HepG2 (cell line): Measurements from ENCODE around the gene DNAJA3. TPM values are rescaled to one million over a fixed set of nuclear protein-coding genes. Genes with fewer than 3 reads are reported as not detected.
A peak's percentile ranks its signal among the peaks of the same experiment; 100 is the strongest.

Experiments used
- AGO2 ChIP-seq: fragments of 200-400 bp; formaldehyde crosslinking; optimal IDR thresholded peaks from 2 replicates; pipeline ENCODE3; 2017; ENCODE audit warnings: mild to moderate bottlenecking, low read depth, low read length, moderate library complexity
- ATRX ChIP-seq: sonication (generic); formaldehyde crosslinking; IDR thresholded peaks from 2 replicates; pipeline ENCODE4 v1.4.0; 2020; ENCODE audit warnings: missing genetic modification reagents, borderline replicate concordance
- BORCS8-MEF2B ChIP-seq: sonication (generic); formaldehyde crosslinking; IDR thresholded peaks from 2 replicates; pipeline ENCODE4 v1.8.0; 2022; ENCODE audit warnings: mild to moderate bottlenecking, missing genetic modification reagents
- BRCA1 ChIP-seq: sonication (generic); formaldehyde crosslinking; IDR thresholded peaks from 2 replicates; pipeline ENCODE4 v1.4.0; 2020; ENCODE audit warnings: missing genetic modification reagents
- DMTF1 ChIP-seq: sonication (generic); formaldehyde crosslinking; IDR thresholded peaks from 2 replicates; pipeline ENCODE4 v1.4.0; 2020; ENCODE audit warnings: mild to moderate bottlenecking, missing genetic modification reagents
- DPF2 ChIP-seq: sonication (generic); formaldehyde crosslinking; IDR thresholded peaks from 2 replicates; pipeline ENCODE4 v1.4.0; 2020; ENCODE audit warnings: mild to moderate bottlenecking, low read depth, missing genetic modification reagents, borderline replicate concordance
- ELF4 ChIP-seq: sonication (generic); formaldehyde crosslinking; IDR thresholded peaks from 2 replicates; pipeline ENCODE4 v1.5.0; 2020; ENCODE audit warnings: missing genetic modification reagents, mild to moderate bottlenecking, moderate library complexity, borderline replicate concordance
- HES4 ChIP-seq: sonication (generic); formaldehyde crosslinking; IDR thresholded peaks from 2 replicates; pipeline ENCODE4 v1.9.0; 2021; ENCODE audit warnings: mild to moderate bottlenecking, missing genetic modification reagents, borderline replicate concordance
- HNRNPK ChIP-seq: fragments of 200-400 bp; formaldehyde crosslinking; IDR thresholded peaks from 2 replicates; pipeline ENCODE4 v1.6.1; 2018; ENCODE audit warnings: low read length, low read depth, moderate library complexity, mild to moderate bottlenecking; ENCODE audit not compliant: poor library complexity, severe bottlenecking
- KAT7 ChIP-seq: IDR thresholded peaks from 2 replicates; pipeline ENCODE4 v1.6.1; 2018; ENCODE audit warnings: borderline replicate concordance, missing compliant biosample characterization
- KDM3A ChIP-seq: IDR thresholded peaks from 2 replicates; pipeline ENCODE4 v1.6.1; 2018; ENCODE audit warnings: low read depth, missing compliant biosample characterization
- KDM4B ChIP-seq: sonication (generic); formaldehyde crosslinking; IDR thresholded peaks from 2 replicates; pipeline ENCODE4 v1.4.0; 2020; ENCODE audit warnings: missing genetic modification reagents
- MIXL1 ChIP-seq: IDR thresholded peaks from 2 replicates; pipeline ENCODE4 v1.6.1; 2016
- POLR2G ChIP-seq: fragments of 200-400 bp; formaldehyde crosslinking; IDR thresholded peaks from 2 replicates; pipeline ENCODE4 v1.6.1; 2018; ENCODE audit warnings: mild to moderate bottlenecking, low read depth, low read length, moderate library complexity
- RBM22 ChIP-seq: fragments of 200-400 bp; formaldehyde crosslinking; optimal IDR thresholded peaks from 2 replicates; pipeline ENCODE3; 2017; ENCODE audit warnings: mild to moderate bottlenecking, low read length, moderate library complexity
- SAP130 ChIP-seq: IDR thresholded peaks from 2 replicates; pipeline ENCODE4 v1.6.1; 2016; ENCODE audit warnings: low read depth
- SIX1 ChIP-seq: sonication (generic); formaldehyde crosslinking; IDR thresholded peaks from 2 replicates; pipeline ENCODE4 v1.4.0; 2020; ENCODE audit warnings: missing genetic modification reagents, borderline replicate concordance
- TCF7 ChIP-seq: sonication (generic); IDR thresholded peaks from 2 replicates; pipeline ENCODE4 v1.6.1; 2016; ENCODE audit warnings: antibody characterized with exemption, low read depth
- ZFP82 ChIP-seq: sonication (generic); formaldehyde crosslinking; IDR thresholded peaks from 2 replicates; pipeline ENCODE4 v1.5.1; 2020; ENCODE audit warnings: mild to moderate bottlenecking, missing genetic modification reagents, borderline replicate concordance
- ZNF331 ChIP-seq: sonication (generic); formaldehyde crosslinking; IDR thresholded peaks from 2 replicates; pipeline ENCODE4 v1.4.0; 2020; ENCODE audit warnings: missing genetic modification reagents
- ZNF333 ChIP-seq: sonication (generic); formaldehyde crosslinking; IDR thresholded peaks from 2 replicates; pipeline ENCODE4 v1.4.0; 2020; ENCODE audit warnings: mild to moderate bottlenecking, missing genetic modification reagents, borderline replicate concordance
- ZNF430 ChIP-seq: sonication (generic); formaldehyde crosslinking; IDR thresholded peaks from 2 replicates; pipeline ENCODE4 v1.9.0; 2021; ENCODE audit warnings: mild to moderate bottlenecking, missing genetic modification reagents
- ZNF713 ChIP-seq: sonication (generic); formaldehyde crosslinking; IDR thresholded peaks from 2 replicates; pipeline ENCODE4 v1.4.0; 2020; ENCODE audit warnings: mild to moderate bottlenecking, missing genetic modification reagents
- polyA plus RNA-seq, 8 experiments: library from polyadenylated mRNA; depleted of rRNA in 3 of 8; stranded (reverse) in 7 of 8; unstranded in 1 of 8; fragments of >200 nt; fragmentation: Illumina TruSeq in 4 of 8; extraction: Trizol in 4 of 8; gene quantifications; 2 replicates each; pipeline versions ENCODE4 v1.2.1 to v1.2.3, GENCODE V29; 2011 to 2016; ENCODE audit warnings: low read depth in 4 of 8, missing spikeins in 1 of 8, mixed read lengths in 1 of 8; ENCODE audit not compliant: insufficient read depth in 1 of 8
- total RNA-seq, 5 experiments: library from RNA; depleted of rRNA; stranded (reverse); fragments of >200 nt; fragmentation: Illumina TruSeq; extraction: Trizol; gene quantifications; 2 replicates each; pipeline ENCODE4 v1.2.3, GENCODE V29; 2016; ENCODE audit warnings: low read depth in 1 of 5
- TF ChIP-seq, protein P1 (sequence below): sonication (generic); formaldehyde crosslinking; IDR thresholded peaks from 2 replicates; pipeline ENCODE4 v1.9.0; 2022; ENCODE audit warnings: low read depth, missing genetic modification reagents
- TF ChIP-seq, protein P2 (sequence below): sonication (generic); formaldehyde crosslinking; IDR thresholded peaks from 2 replicates; pipeline ENCODE4 v1.5.0; 2020; ENCODE audit warnings: mild to moderate bottlenecking, missing genetic modification reagents, moderate library complexity
- TF ChIP-seq, protein P3 (sequence below): sonication (generic); formaldehyde crosslinking; IDR thresholded peaks from 2 replicates; pipeline ENCODE4 v1.5.0; 2020; ENCODE audit warnings: missing genetic modification reagents

DNAJA3 gene
- total and polyA plus RNA-seq, 2 of the 13 experiments (the other 11 are each of a cell fraction or from before 2014, with no cell fraction given) = 77.0 to 83.3 TPM

DNA sequence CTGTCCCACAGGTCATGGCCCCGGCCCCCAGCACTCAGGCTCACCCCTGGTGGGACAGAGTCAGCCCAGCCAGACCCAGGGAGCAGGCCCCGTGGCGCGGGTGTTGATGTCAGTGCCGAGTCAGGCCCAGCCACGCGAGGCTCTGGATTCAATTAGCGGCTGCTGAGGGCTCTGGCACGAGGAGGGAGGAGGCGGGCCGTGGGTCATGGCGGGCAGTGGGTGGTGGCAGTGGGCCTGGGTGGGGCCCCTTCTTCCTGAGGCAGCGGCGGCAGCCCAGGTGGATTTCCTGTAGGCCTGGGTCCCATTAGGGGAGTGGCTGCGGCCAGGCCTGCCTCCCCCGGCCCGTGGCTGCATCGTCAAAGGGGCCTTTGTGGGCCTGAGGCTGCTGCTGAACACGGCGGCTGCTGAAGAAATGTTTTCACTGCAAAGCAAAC lies 41.1 kb upstream of the DNAJA3 start (continued):
- TF ChIP-seq DMTF1 (no peak), BORCS8-MEF2B (0 out of 2 replicates have a peak, but pooled peaks have one; percentile 31), HNRNPK (peak; percentile 43), HES4 (CRISPR knock-in tag) (no peak), ZNF331 (no peak), ATRX (no peak), TCF7 (no peak), KAT7 (CRISPR knock-in tag) (no peak), SAP130 (CRISPR knock-in tag) (no peak), MIXL1 (CRISPR knock-in tag) (no peak), ZNF430 (CRISPR knock-in tag) (no peak), ZNF713 (CRISPR knock-in tag) (no peak), DPF2 (CRISPR knock-in tag) (no peak), ZFP82 (CRISPR knock-in tag) (no peak), RBM22 (peak; percentile 73), KDM4B (CRISPR knock-in tag) (no peak), ELF4 (no peak), KDM3A (CRISPR knock-in tag) (no peak), SIX1 (CRISPR knock-in tag) (no peak), AGO2 (peak; percentile 95), POLR2G (0 out of 2 replicates have a peak, but pooled peaks have one; percentile 1), ZNF333 (CRISPR knock-in tag) (no peak), BRCA1 (CRISPR knock-in tag) (no peak)
- TF ChIP-seq, protein P1, sequence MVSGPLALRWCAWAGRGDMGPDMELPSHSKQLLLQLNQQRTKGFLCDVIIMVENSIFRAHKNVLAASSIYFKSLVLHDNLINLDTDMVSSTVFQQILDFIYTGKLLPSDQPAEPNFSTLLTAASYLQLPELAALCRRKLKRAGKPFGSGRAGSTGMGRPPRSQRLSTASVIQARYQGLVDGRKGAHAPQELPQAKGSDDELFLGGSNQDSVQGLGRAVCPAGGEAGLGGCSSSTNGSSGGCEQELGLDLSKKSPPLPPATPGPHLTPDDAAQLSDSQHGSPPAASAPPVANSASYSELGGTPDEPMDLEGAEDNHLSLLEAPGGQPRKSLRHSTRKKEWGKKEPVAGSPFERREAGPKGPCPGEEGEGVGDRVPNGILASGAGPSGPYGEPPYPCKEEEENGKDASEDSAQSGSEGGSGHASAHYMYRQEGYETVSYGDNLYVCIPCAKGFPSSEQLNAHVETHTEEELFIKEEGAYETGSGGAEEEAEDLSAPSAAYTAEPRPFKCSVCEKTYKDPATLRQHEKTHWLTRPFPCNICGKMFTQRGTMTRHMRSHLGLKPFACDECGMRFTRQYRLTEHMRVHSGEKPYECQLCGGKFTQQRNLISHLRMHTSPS (CRISPR knock-in tag) = no peak
- TF ChIP-seq, protein P2, sequence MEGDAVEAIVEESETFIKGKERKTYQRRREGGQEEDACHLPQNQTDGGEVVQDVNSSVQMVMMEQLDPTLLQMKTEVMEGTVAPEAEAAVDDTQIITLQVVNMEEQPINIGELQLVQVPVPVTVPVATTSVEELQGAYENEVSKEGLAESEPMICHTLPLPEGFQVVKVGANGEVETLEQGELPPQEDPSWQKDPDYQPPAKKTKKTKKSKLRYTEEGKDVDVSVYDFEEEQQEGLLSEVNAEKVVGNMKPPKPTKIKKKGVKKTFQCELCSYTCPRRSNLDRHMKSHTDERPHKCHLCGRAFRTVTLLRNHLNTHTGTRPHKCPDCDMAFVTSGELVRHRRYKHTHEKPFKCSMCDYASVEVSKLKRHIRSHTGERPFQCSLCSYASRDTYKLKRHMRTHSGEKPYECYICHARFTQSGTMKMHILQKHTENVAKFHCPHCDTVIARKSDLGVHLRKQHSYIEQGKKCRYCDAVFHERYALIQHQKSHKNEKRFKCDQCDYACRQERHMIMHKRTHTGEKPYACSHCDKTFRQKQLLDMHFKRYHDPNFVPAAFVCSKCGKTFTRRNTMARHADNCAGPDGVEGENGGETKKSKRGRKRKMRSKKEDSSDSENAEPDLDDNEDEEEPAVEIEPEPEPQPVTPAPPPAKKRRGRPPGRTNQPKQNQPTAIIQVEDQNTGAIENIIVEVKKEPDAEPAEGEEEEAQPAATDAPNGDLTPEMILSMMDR = no peak
- TF ChIP-seq, protein P3, sequence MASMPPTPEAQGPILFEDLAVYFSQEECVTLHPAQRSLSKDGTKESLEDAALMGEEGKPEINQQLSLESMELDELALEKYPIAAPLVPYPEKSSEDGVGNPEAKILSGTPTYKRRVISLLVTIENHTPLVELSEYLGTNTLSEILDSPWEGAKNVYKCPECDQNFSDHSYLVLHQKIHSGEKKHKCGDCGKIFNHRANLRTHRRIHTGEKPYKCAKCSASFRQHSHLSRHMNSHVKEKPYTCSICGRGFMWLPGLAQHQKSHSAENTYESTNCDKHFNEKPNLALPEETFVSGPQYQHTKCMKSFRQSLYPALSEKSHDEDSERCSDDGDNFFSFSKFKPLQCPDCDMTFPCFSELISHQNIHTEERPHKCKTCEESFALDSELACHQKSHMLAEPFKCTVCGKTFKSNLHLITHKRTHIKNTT (CRISPR knock-in tag) = no peak
